HCT116 (cell line): ENCODE results near the gene DRC7. TPM values are rescaled to one million over a fixed set of nuclear protein-coding genes. Genes with fewer than 3 reads are reported as not detected.

ENCODE experiments used
- ATAC-seq: fragments of 200-7000 bp; cut with Tn5 transposase; 2 replicates; pipeline ENCODE4 v1.9.1; 2020; ENCODE audit warnings: mild to moderate bottlenecking, moderate library complexity
- BruUV-seq: library from RNA; stranded (reverse); fragments of 400-500 nt; replicated peaks from 2 replicates; lab custom pipeline; 2021; lab: Mats Ljungman, UMichigan
- CTCF ChIA-PET: fragments of 300-600 bp; sonication (Branson Sonifier 250); formaldehyde crosslinking; loops from one replicate; lab custom pipeline; 2021; ENCODE audit warnings: antibody characterized with exemption; lab: Charles Lee
- POLR2A ChIA-PET: fragments of 300-600, 350-600 bp; sonication (Branson Sonifier 250); formaldehyde crosslinking; loops from one replicate; lab custom pipeline; 2021; ENCODE audit warnings: antibody characterized with exemption; lab: Charles Lee
- RAD21 ChIA-PET, 2 experiments: fragments of 300-600 bp; sonication (Branson Sonifier 250); formaldehyde crosslinking; loops; one replicate each; lab custom pipeline; 2023; ENCODE audit warnings: low total read pairs in 2 of 2; ENCODE audit not compliant: uncharacterized antibody in 2 of 2, unreplicated experiment in 2 of 2, low non-redundant PET in 1 of 2; lab: Charles Lee
- DNase-seq: peaks from one replicate; pipeline ENCODE4 v3.0.0-alpha.2; 2010; ENCODE audit warnings: low read depth, low spot score
- H2AFZ ChIP-seq: fragments of 200-600 bp; shearing (Covaris generic), sonication (generic); 2 replicates; pipeline ENCODE4 v1.6.1; 2017; ENCODE audit warnings: low read depth, mixed run types, mixed read lengths, antibody characterized with exemption, low read length; ENCODE audit not compliant: poor library complexity, severe bottlenecking
- H3K27ac ChIP-seq: 2 replicates; pipeline ENCODE4 v1.5.1; 2012; ENCODE audit warnings: low read depth, low read length
- H3K27me3 ChIP-seq: fragments of 200-600 bp; sonication (generic); 2 replicates; pipeline ENCODE4 v1.6.1; 2016; ENCODE audit warnings: mixed run types, low read length, mixed read lengths; ENCODE audit not compliant: insufficient read depth
- H3K36me3 ChIP-seq, 2 experiments: fragments of 200-500 bp in 1 of 2; fragments of 200-600 bp in 1 of 2; sonication (Bioruptor generic) in 1 of 2; sonication (generic) in 1 of 2; 2 replicates each; pipeline versions ENCODE4 v1.5.1 to v1.6.1; 2014 to 2016; ENCODE audit warnings: low read length in 2 of 2, inconsistent platforms in 1 of 2, mixed read lengths in 1 of 2, mixed run types in 1 of 2; ENCODE audit not compliant: insufficient read depth in 2 of 2, control insufficient read depth in 1 of 2
- H3K4me1 ChIP-seq, 2 experiments: fragments of 200-600 bp in 1 of 2; sonication (generic) in 1 of 2; 2 replicates each; pipeline versions ENCODE4 v1.5.1 to v1.6.1; 2012 to 2017; ENCODE audit warnings: low read length in 2 of 2, inconsistent platforms in 1 of 2, mild to moderate bottlenecking in 1 of 2, mixed read lengths in 1 of 2, mixed run types in 1 of 2, moderate library complexity in 1 of 2; ENCODE audit not compliant: insufficient read depth in 2 of 2, control insufficient read depth in 1 of 2
- H3K4me2 ChIP-seq: fragments of 200-600 bp; sonication (generic); 2 replicates; pipeline ENCODE4 v1.6.1; 2017; ENCODE audit warnings: mixed run types, low read length, mixed read lengths
- H3K4me3 ChIP-seq, 2 experiments: fragments of 200-600 bp in 1 of 2; sonication (generic) in 1 of 2; replicated peaks in 1 of 2; 2 replicates each; pipeline ENCODE4 v1.5.1; 2011 to 2016; ENCODE audit warnings: low read length in 2 of 2, control low read depth in 1 of 2, low read depth in 1 of 2, mild to moderate bottlenecking in 1 of 2, mixed read lengths in 1 of 2, mixed run types in 1 of 2
- H3K79me2 ChIP-seq: fragments of 200-600 bp; sonication (generic); 2 replicates; pipeline ENCODE4 v1.6.1; 2017; ENCODE audit warnings: mild to moderate bottlenecking, mixed run types, low read length, moderate library complexity, mixed read lengths; ENCODE audit not compliant: insufficient read depth
- H3K9ac ChIP-seq: fragments of 200-600 bp; sonication (generic); 2 replicates; pipeline ENCODE4 v1.6.1; 2016; ENCODE audit warnings: low read length, mixed read lengths
- H3K9me2 ChIP-seq: fragments of 200-600 bp; sonication (generic), shearing (Covaris generic); 2 replicates; pipeline ENCODE4 v1.6.1; 2017; ENCODE audit warnings: mixed run types, mild to moderate bottlenecking, moderate library complexity; ENCODE audit not compliant: insufficient read depth
- H3K9me3 ChIP-seq, 2 experiments: fragments of 200-500 bp in 1 of 2; fragments of 200-600 bp in 1 of 2; sonication (Bioruptor generic) in 1 of 2; sonication (generic) in 1 of 2; 2 replicates each; pipeline ENCODE4 v1.6.1; 2014 to 2017; ENCODE audit warnings: low read length in 2 of 2, mixed read lengths in 2 of 2, inconsistent platforms in 1 of 2, low read depth in 1 of 2, mild to moderate bottlenecking in 1 of 2, mixed run types in 1 of 2, moderate library complexity in 1 of 2; ENCODE audit not compliant: control insufficient read depth in 1 of 2, insufficient read depth in 1 of 2
- H4K20me1 ChIP-seq: fragments of 200-600 bp; sonication (generic), shearing (Covaris generic); 2 replicates; pipeline ENCODE4 v1.6.1; 2017; ENCODE audit warnings: mixed run types, mild to moderate bottlenecking, moderate library complexity; ENCODE audit not compliant: insufficient read depth
- CBX3 ChIP-seq: IDR thresholded peaks from 2 replicates; pipeline ENCODE4 v1.6.1; 2012; ENCODE audit warnings: low read depth
- CEBPB ChIP-seq: IDR thresholded peaks from 2 replicates; pipeline ENCODE4 v1.6.1; 2012; ENCODE audit warnings: low read depth
- CTCF ChIP-seq, 3 experiments: fragments of 200-600 bp in 1 of 3; sonication (generic) in 1 of 3; IDR thresholded peaks in 2 of 3; conservative IDR thresholded peaks in 1 of 3; 2 replicates each; pipeline ENCODE4 v1.5.1; 2012 to 2017; ENCODE audit warnings: low read depth in 2 of 3, low read length in 2 of 3, antibody characterized with exemption in 1 of 3, borderline replicate concordance in 1 of 3, control low read depth in 1 of 3, mild to moderate bottlenecking in 1 of 3, mixed read lengths in 1 of 3, mixed run types in 1 of 3, moderate library complexity in 1 of 3; ENCODE audit not compliant: insufficient read depth in 1 of 3
- EZH2phosphoT487 ChIP-seq: fragments of 200-600 bp; IDR thresholded peaks from 2 replicates; pipeline ENCODE4 v1.6.1; 2018; ENCODE audit warnings: antibody characterized with exemption, borderline replicate concordance
- POLR2A ChIP-seq: IDR thresholded peaks from 2 replicates; pipeline ENCODE4 v1.7.0; 2011; ENCODE audit warnings: borderline replicate concordance; ENCODE audit not compliant: insufficient read depth, insufficient read length; ENCODE audit errors: extremely low read depth
- POLR2AphosphoS5 ChIP-seq: IDR thresholded peaks from 2 replicates; pipeline ENCODE4 v1.6.1; 2011; ENCODE audit warnings: mild to moderate bottlenecking, low read depth, low read length, moderate library complexity
- SIN3A ChIP-seq: IDR thresholded peaks from 2 replicates; pipeline ENCODE4 v1.6.1; 2012; ENCODE audit warnings: low read depth
- SRF ChIP-seq: IDR thresholded peaks from 2 replicates; pipeline ENCODE4 v1.6.1; 2012; ENCODE audit warnings: low read depth
- TCF7L2 ChIP-seq: IDR thresholded peaks from 2 replicates; pipeline ENCODE4 v1.7.0; 2011; ENCODE audit warnings: borderline replicate concordance, inconsistent platforms; ENCODE audit not compliant: insufficient read depth, insufficient read length; ENCODE audit errors: extremely low read depth
- YY1 ChIP-seq: IDR thresholded peaks from 2 replicates; pipeline ENCODE4 v1.6.1; 2011; ENCODE audit warnings: low read length, low read depth, moderate library complexity, mild to moderate bottlenecking; ENCODE audit not compliant: insufficient replicate concordance; ENCODE audit errors: extremely low read depth
- ZFX ChIP-seq: fragments of 450-650 bp; IDR thresholded peaks from 2 replicates; pipeline ENCODE4 v1.6.1; 2017
- ZNF274 ChIP-seq: fragments of 200-500 bp; sonication (Bioruptor generic); IDR thresholded peaks from 2 replicates; pipeline ENCODE4 v1.6.1; 2014; ENCODE audit warnings: mild to moderate bottlenecking, low read depth, low read length, inconsistent platforms
- intact Hi-C: fragments of 100-400 bp; cut with micrococcal nuclease; formaldehyde crosslinking; loops from 2 replicates; pipeline ENCODE4 v1.10.0; 2022
- total RNA-seq: library from RNA; stranded (reverse); gene quantifications from one replicate; pipeline ENCODE4 v1.2.1, GENCODE V29; 2021; ENCODE audit not compliant: unreplicated experiment
- TF ChIP-seq, protein P1 (sequence below): IDR thresholded peaks from 2 replicates; pipeline ENCODE4 v1.6.1; 2012; ENCODE audit warnings: low read depth

Gene DRC7
- total RNA-seq, 1 experiment from 2014 or later = 0.91 TPM

DNA sequence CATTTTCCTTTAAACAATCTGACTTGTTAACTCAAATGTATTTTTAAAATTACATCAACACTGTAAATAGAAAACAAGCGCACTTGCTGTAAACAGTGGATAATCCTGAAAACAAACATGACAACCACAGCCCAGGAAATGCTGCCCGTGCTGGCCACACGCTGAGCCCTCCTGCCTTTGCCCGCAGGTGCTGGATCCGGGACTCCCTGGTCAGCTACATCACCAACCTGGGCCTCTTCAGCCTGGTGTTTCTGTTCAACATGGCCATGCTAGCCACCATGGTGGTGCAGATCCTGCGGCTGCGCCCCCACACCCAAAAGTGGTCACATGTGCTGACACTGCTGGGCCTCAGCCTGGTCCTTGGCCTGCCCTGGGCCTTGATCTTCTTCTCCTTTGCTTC lies 33.1 kb upstream of the DRC7 start:
- no TSS peak for BruUV-seq
- Histone ChIP-seq H3K27ac (no peak overlapping the region), H3K4me1 (no peaks in the 10 kb centered on the region), H3K27me3 (no peaks in the 10 kb centered on the region), H3K9ac (no peak overlapping the region), H4K20me1 (no peaks in the 10 kb centered on the region), H3K36me3 (no peaks in the 10 kb centered on the region; a peak in 1 of 4 replicates), H3K79me2 (no peaks in the 10 kb centered on the region), H3K4me3 (no peak overlapping the region), H2AFZ (no peak overlapping the region), H3K4me2 (no peak overlapping the region), H3K9me3 (no peaks in the 10 kb centered on the region), H3K9me2 (no peaks in the 10 kb centered on the region)
- TF ChIP-seq EZH2phosphoT487 (no peak), ZNF274 (no peak), SRF (no peak), POLR2AphosphoS5 (no peak), ZFX (no peak), CEBPB (no peak), TCF7L2 (no peak), POLR2A (no peak), YY1 (no peak)
- ATAC-seq = no peak
- ChIA-PET POLR2A (no interaction called here), RAD21 (no interaction called here), CTCF (no interaction called here)
- intact Hi-C loops = no loop called here
- no peak for DNase-seq

GRCh38 chr16:57661936-57662906 lies 32.4 kb upstream of the DRC7 start:
- ATAC-seq (no peak), DNase-seq (no peak)
- BruUV-seq = no TSS peak
- Histone ChIP-seq H3K9me3 (no peaks in the 10 kb centered on the region), H3K4me3 (no peak overlapping the region), H3K4me1 (no peaks in the 10 kb centered on the region), H2AFZ (no peak overlapping the region), H3K27me3 (no peaks in the 10 kb centered on the region), H3K9me2 (no peaks in the 10 kb centered on the region), H3K4me2 (no peak overlapping the region), H3K79me2 (no peaks in the 10 kb centered on the region), H3K9ac (no peak overlapping the region), H4K20me1 (no peaks in the 10 kb centered on the region), H3K27ac (no peak overlapping the region), H3K36me3 (no peaks in the 10 kb centered on the region; a peak in 1 of 4 replicates)
- ChIA-PET CTCF (no interaction called here), POLR2A (no interaction called here), RAD21 (no interaction called here)
- intact Hi-C loops = no loop called here
- TF ChIP-seq CEBPB = no peak
- no peak for TF ChIP-seq CTCF (IDR thresholded peaks at IDR 0.05 in 2 of 3, conservative IDR thresholded peaks at IDR 0.05 in 1 of 3; ENCODE audit: borderline replicate concordance in 1 of 3, insufficient read depth in 1 of 3, low read depth in 2 of 3, low read length in 2 of 3)
- no peak for TF ChIP-seq POLR2A
- TF ChIP-seq SIN3A = no peak
- no peak for TF ChIP-seq ZFX
- TF ChIP-seq CBX3 = no peak
- TF ChIP-seq, protein P1, sequence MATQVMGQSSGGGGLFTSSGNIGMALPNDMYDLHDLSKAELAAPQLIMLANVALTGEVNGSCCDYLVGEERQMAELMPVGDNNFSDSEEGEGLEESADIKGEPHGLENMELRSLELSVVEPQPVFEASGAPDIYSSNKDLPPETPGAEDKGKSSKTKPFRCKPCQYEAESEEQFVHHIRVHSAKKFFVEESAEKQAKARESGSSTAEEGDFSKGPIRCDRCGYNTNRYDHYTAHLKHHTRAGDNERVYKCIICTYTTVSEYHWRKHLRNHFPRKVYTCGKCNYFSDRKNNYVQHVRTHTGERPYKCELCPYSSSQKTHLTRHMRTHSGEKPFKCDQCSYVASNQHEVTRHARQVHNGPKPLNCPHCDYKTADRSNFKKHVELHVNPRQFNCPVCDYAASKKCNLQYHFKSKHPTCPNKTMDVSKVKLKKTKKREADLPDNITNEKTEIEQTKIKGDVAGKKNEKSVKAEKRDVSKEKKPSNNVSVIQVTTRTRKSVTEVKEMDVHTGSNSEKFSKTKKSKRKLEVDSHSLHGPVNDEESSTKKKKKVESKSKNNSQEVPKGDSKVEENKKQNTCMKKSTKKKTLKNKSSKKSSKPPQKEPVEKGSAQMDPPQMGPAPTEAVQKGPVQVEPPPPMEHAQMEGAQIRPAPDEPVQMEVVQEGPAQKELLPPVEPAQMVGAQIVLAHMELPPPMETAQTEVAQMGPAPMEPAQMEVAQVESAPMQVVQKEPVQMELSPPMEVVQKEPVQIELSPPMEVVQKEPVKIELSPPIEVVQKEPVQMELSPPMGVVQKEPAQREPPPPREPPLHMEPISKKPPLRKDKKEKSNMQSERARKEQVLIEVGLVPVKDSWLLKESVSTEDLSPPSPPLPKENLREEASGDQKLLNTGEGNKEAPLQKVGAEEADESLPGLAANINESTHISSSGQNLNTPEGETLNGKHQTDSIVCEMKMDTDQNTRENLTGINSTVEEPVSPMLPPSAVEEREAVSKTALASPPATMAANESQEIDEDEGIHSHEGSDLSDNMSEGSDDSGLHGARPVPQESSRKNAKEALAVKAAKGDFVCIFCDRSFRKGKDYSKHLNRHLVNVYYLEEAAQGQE = no peak
- TF ChIP-seq ZNF274 = no peak
- no peak for TF ChIP-seq SRF
